ENCODE data around the gene MFAP5. TPM values are rescaled to one million over a fixed set of nuclear protein-coding genes. Genes with fewer than 3 reads are reported as not detected.

The MFAP5 gene
- total RNA-seq, 1 experiment from 2014 or later = 0.96 TPM

DNA sequence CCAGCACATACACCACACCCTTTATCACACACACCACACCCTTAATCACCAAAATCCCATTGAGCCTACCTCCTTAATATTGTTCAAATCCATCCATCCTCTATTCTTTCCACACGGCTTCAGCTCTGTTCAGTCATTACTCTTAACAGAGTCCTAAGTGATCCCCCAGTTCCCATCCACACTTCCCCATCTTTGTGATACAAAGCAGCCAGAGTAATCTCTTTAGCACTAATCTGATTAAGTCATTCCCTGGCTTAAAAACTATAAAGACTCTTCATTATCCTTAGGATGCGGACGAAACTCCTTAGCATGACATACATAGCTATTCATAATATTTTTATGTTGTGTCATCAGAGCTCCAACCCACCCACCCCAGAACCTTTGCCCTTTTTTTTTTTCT, 14.7 kb upstream of the MFAP5 start:
- DNase-seq (ENCODE audit: low spot score) (no peak), ATAC-seq (no peak)
- Mint-ChIP-seq H3K9me3 (no peaks in the 10 kb centered on the region), H3K36me3 (no peaks in the 10 kb centered on the region), H3K4me3 (no peak overlapping the region), H3K27ac (no peak overlapping the region), H3K4me1 (peaks cover 30% of the 10 kb centered on the region), H3K27me3 (ENCODE audit: low read depth) (no peaks in the 10 kb centered on the region)
- ChIA-PET POLR2A (no interaction called here), CTCF (interaction anchor here (0.5 to 2.8 kb wide), 7 partner anchors 17 to 282 kb away, joined by 3 to 11 read pairs (median 9); no protein-coding TSS in a partner anchor)
- no peak for TF ChIP-seq TEAD1 (CRISPR knock-in tag; IDR thresholded peaks at IDR 0.05)
- TF ChIP-seq JAZF1 (CRISPR knock-in tag; IDR thresholded peaks at IDR 0.05) = no peak
- TF ChIP-seq ETV6 (CRISPR knock-in tag; IDR thresholded peaks at IDR 0.05) = no peak
- TF ChIP-seq ZNF317 (CRISPR knock-in tag; IDR thresholded peaks at IDR 0.05; ENCODE audit: borderline replicate concordance, low read depth) = no peak
- TF ChIP-seq, protein P1, sequence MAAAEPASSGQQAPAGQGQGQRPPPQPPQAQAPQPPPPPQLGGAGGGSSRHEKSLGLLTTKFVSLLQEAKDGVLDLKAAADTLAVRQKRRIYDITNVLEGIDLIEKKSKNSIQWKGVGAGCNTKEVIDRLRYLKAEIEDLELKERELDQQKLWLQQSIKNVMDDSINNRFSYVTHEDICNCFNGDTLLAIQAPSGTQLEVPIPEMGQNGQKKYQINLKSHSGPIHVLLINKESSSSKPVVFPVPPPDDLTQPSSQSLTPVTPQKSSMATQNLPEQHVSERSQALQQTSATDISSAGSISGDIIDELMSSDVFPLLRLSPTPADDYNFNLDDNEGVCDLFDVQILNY (CRISPR knock-in tag; IDR thresholded peaks at IDR 0.05) = no peak
- TF ChIP-seq, protein P2, sequence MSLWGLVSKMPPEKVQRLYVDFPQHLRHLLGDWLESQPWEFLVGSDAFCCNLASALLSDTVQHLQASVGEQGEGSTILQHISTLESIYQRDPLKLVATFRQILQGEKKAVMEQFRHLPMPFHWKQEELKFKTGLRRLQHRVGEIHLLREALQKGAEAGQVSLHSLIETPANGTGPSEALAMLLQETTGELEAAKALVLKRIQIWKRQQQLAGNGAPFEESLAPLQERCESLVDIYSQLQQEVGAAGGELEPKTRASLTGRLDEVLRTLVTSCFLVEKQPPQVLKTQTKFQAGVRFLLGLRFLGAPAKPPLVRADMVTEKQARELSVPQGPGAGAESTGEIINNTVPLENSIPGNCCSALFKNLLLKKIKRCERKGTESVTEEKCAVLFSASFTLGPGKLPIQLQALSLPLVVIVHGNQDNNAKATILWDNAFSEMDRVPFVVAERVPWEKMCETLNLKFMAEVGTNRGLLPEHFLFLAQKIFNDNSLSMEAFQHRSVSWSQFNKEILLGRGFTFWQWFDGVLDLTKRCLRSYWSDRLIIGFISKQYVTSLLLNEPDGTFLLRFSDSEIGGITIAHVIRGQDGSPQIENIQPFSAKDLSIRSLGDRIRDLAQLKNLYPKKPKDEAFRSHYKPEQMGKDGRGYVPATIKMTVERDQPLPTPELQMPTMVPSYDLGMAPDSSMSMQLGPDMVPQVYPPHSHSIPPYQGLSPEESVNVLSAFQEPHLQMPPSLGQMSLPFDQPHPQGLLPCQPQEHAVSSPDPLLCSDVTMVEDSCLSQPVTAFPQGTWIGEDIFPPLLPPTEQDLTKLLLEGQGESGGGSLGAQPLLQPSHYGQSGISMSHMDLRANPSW (CRISPR knock-in tag; conservative IDR thresholded peaks at IDR 0.05; ENCODE audit: low read depth) = no peak
- no peak for TF ChIP-seq ZNF263 (CRISPR knock-in tag; IDR thresholded peaks at IDR 0.05; ENCODE audit: low read depth)
- no peak for TF ChIP-seq ATF1 (CRISPR knock-in tag; IDR thresholded peaks at IDR 0.05)
- TF ChIP-seq TEAD4 (CRISPR knock-in tag; IDR thresholded peaks at IDR 0.05) = no peak
- TF ChIP-seq, protein P3, sequence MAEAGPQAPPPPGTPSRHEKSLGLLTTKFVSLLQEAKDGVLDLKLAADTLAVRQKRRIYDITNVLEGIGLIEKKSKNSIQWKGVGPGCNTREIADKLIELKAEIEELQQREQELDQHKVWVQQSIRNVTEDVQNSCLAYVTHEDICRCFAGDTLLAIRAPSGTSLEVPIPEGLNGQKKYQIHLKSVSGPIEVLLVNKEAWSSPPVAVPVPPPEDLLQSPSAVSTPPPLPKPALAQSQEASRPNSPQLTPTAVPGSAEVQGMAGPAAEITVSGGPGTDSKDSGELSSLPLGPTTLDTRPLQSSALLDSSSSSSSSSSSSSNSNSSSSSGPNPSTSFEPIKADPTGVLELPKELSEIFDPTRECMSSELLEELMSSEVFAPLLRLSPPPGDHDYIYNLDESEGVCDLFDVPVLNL (CRISPR knock-in tag; IDR thresholded peaks at IDR 0.05; ENCODE audit: borderline replicate concordance, low read depth) = no peak
- TF ChIP-seq ELF4 (CRISPR knock-in tag; IDR thresholded peaks at IDR 0.05; ENCODE audit: low read depth) = no peak
- no peak for TF ChIP-seq EMX1 (CRISPR knock-in tag; IDR thresholded peaks at IDR 0.05)
- TF ChIP-seq, protein P4, sequence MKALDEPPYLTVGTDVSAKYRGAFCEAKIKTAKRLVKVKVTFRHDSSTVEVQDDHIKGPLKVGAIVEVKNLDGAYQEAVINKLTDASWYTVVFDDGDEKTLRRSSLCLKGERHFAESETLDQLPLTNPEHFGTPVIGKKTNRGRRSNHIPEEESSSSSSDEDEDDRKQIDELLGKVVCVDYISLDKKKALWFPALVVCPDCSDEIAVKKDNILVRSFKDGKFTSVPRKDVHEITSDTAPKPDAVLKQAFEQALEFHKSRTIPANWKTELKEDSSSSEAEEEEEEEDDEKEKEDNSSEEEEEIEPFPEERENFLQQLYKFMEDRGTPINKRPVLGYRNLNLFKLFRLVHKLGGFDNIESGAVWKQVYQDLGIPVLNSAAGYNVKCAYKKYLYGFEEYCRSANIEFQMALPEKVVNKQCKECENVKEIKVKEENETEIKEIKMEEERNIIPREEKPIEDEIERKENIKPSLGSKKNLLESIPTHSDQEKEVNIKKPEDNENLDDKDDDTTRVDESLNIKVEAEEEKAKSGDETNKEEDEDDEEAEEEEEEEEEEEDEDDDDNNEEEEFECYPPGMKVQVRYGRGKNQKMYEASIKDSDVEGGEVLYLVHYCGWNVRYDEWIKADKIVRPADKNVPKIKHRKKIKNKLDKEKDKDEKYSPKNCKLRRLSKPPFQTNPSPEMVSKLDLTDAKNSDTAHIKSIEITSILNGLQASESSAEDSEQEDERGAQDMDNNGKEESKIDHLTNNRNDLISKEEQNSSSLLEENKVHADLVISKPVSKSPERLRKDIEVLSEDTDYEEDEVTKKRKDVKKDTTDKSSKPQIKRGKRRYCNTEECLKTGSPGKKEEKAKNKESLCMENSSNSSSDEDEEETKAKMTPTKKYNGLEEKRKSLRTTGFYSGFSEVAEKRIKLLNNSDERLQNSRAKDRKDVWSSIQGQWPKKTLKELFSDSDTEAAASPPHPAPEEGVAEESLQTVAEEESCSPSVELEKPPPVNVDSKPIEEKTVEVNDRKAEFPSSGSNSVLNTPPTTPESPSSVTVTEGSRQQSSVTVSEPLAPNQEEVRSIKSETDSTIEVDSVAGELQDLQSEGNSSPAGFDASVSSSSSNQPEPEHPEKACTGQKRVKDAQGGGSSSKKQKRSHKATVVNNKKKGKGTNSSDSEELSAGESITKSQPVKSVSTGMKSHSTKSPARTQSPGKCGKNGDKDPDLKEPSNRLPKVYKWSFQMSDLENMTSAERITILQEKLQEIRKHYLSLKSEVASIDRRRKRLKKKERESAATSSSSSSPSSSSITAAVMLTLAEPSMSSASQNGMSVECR (CRISPR knock-in tag; IDR thresholded peaks at IDR 0.05; ENCODE audit: borderline replicate concordance) = no peak
- no peak for TF ChIP-seq NR3C1 (CRISPR knock-in tag; conservative IDR thresholded peaks at IDR 0.05; ENCODE audit: low read depth)
- no peak for TF ChIP-seq JUN (CRISPR knock-in tag; IDR thresholded peaks at IDR 0.05)
- TF ChIP-seq ZBTB21 (CRISPR knock-in tag; IDR thresholded peaks at IDR 0.05; ENCODE audit: borderline replicate concordance) = no peak
- TF ChIP-seq, protein P5, sequence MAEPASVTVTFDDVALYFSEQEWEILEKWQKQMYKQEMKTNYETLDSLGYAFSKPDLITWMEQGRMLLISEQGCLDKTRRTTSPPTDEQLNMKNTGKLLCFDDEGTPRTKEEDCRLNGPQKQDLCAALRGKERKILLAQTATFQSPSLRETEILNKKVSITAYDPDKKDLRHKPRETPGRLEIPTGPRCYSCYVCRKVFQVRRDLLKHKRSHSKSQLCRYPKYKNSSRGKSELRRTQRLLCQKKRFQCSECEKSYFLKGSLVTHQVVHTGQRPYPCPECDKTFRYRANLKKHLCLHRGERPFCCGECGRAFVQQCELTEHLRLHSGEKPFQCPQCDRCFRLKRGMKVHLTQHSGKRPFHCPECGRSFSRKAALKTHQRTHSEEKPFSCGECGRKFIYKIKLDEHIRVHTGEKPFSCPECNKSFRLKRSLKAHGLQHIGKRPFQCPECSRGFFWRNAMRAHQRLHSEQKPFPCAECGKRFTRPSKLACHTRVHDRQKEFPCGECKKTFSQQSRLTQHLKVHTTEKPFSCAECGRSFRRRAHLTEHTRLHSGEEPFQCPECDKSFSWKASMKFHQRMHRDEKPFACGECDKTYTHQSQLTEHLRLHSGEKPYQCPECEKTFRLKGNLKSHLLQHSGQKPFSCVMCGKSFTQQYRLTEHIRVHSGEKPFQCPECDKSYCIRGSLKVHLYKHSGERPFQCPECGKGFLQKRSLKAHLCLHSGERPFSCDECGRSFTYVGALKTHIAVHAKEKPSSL (CRISPR knock-in tag; conservative IDR thresholded peaks at IDR 0.05) = no peak
- TF ChIP-seq, protein P6, sequence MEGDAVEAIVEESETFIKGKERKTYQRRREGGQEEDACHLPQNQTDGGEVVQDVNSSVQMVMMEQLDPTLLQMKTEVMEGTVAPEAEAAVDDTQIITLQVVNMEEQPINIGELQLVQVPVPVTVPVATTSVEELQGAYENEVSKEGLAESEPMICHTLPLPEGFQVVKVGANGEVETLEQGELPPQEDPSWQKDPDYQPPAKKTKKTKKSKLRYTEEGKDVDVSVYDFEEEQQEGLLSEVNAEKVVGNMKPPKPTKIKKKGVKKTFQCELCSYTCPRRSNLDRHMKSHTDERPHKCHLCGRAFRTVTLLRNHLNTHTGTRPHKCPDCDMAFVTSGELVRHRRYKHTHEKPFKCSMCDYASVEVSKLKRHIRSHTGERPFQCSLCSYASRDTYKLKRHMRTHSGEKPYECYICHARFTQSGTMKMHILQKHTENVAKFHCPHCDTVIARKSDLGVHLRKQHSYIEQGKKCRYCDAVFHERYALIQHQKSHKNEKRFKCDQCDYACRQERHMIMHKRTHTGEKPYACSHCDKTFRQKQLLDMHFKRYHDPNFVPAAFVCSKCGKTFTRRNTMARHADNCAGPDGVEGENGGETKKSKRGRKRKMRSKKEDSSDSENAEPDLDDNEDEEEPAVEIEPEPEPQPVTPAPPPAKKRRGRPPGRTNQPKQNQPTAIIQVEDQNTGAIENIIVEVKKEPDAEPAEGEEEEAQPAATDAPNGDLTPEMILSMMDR (IDR thresholded peaks at IDR 0.05) = no peak
- TF ChIP-seq FOXJ3 (CRISPR knock-in tag; IDR thresholded peaks at IDR 0.05; ENCODE audit: borderline replicate concordance) = no peak
- TF ChIP-seq, protein P7, sequence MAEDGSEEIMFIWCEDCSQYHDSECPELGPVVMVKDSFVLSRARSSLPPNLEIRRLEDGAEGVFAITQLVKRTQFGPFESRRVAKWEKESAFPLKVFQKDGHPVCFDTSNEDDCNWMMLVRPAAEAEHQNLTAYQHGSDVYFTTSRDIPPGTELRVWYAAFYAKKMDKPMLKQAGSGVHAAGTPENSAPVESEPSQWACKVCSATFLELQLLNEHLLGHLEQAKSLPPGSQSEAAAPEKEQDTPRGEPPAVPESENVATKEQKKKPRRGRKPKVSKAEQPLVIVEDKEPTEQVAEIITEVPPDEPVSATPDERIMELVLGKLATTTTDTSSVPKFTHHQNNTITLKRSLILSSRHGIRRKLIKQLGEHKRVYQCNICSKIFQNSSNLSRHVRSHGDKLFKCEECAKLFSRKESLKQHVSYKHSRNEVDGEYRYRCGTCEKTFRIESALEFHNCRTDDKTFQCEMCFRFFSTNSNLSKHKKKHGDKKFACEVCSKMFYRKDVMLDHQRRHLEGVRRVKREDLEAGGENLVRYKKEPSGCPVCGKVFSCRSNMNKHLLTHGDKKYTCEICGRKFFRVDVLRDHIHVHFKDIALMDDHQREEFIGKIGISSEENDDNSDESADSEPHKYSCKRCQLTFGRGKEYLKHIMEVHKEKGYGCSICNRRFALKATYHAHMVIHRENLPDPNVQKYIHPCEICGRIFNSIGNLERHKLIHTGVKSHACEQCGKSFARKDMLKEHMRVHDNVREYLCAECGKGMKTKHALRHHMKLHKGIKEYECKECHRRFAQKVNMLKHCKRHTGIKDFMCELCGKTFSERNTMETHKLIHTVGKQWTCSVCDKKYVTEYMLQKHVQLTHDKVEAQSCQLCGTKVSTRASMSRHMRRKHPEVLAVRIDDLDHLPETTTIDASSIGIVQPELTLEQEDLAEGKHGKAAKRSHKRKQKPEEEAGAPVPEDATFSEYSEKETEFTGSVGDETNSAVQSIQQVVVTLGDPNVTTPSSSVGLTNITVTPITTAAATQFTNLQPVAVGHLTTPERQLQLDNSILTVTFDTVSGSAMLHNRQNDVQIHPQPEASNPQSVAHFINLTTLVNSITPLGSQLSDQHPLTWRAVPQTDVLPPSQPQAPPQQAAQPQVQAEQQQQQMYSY (CRISPR knock-in tag; IDR thresholded peaks at IDR 0.05) = no peak

Data from WTC11 (cell line).